Smooth muscle cell (in vitro differentiated cells): ENCODE results near the gene CATSPER2. TPM values are rescaled to one million over a fixed set of nuclear protein-coding genes. Genes with fewer than 3 reads are reported as not detected.
"Not testable (repeated sequence)": the region's sequence is repeated elsewhere in the genome, so short reads cannot be mapped to it uniquely, and the experiment has no call there.

Experiments
- DNase-seq: peaks from one replicate; lab custom pipeline; 2025; ENCODE audit not compliant: unreplicated experiment; lab: John Stamatoyannopoulos, UW
- H2AFZ ChIP-seq: fragments of 200-600 bp; sonication (generic); 2 replicates; pipeline ENCODE4 v1.6.0; 2016; ENCODE audit warnings: antibody characterized with exemption, low read depth, mild to moderate bottlenecking
- H3F3A ChIP-seq: fragments of 200-600 bp; sonication (generic); 2 replicates; pipeline ENCODE4 v1.6.0; 2017; ENCODE audit warnings: antibody characterized with exemption, low read depth
- H3K27ac ChIP-seq: fragments of 200-600 bp; sonication (generic); 2 replicates; pipeline ENCODE4 v1.5.1; 2016; ENCODE audit warnings: low read depth, mild to moderate bottlenecking
- H3K27me3 ChIP-seq: fragments of 200-600 bp; sonication (generic); 2 replicates; pipeline ENCODE4 v1.6.1; 2016; ENCODE audit warnings: low read depth, mild to moderate bottlenecking
- H3K36me3 ChIP-seq: fragments of 200-600 bp; sonication (generic); 2 replicates; pipeline ENCODE4 v1.5.1; 2016; ENCODE audit warnings: low read depth
- H3K4me1 ChIP-seq: fragments of 200-600 bp; sonication (generic); 2 replicates; pipeline ENCODE4 v1.5.1; 2016; ENCODE audit warnings: low read depth
- H3K4me2 ChIP-seq: fragments of 200-600 bp; sonication (generic); 2 replicates; pipeline ENCODE4 v1.6.0; 2016; ENCODE audit warnings: mild to moderate bottlenecking
- H3K4me3 ChIP-seq: fragments of 200-600 bp; sonication (generic); 2 replicates; pipeline ENCODE4 v1.5.1; 2016; ENCODE audit warnings: mild to moderate bottlenecking
- H3K79me2 ChIP-seq: fragments of 200-600 bp; sonication (generic); 2 replicates; pipeline ENCODE4 v1.6.0; 2016; ENCODE audit warnings: low read depth, mild to moderate bottlenecking
- H3K9ac ChIP-seq: fragments of 200-600 bp; sonication (generic); 2 replicates; pipeline ENCODE4 v1.6.0; 2016; ENCODE audit warnings: low read depth
- H3K9me3 ChIP-seq: fragments of 200-600 bp; sonication (generic); replicated peaks from 2 replicates; pipeline ENCODE4 v1.5.1; 2016; ENCODE audit warnings: low read depth
- H4K20me1 ChIP-seq: fragments of 200-600 bp; sonication (generic); 2 replicates; pipeline ENCODE4 v1.6.0; 2016; ENCODE audit warnings: low read depth
- WGBS: methylation state at CpG from one replicate; pipeline ENCODE4 v1.1.7; 2016; ENCODE audit warnings: low lambda C conversion rate; 5-methylcytosine and 5-hydroxymethylcytosine counted together
- polyA plus RNA-seq: library from polyadenylated mRNA; unstranded; fragments of >200 nt; fragmentation: Nextera tagmentation; extraction: Ambion mirVana; gene quantifications from 2 replicates; pipeline ENCODE4 v1.2.1, GENCODE V29; 2016
- total RNA-seq: library from RNA; depleted of rRNA; stranded (reverse); fragments of >200 nt; gene quantifications from 2 replicates; pipeline ENCODE4 v1.2.3, GENCODE V29; 2014
- TF ChIP-seq, protein P1 (sequence below): fragments of 200-600 bp; sonication (generic); IDR thresholded peaks from 2 replicates; pipeline ENCODE4 v1.5.1; 2017; ENCODE audit warnings: borderline replicate concordance, mild to moderate bottlenecking, antibody characterized with exemption; ENCODE audit not compliant: insufficient read depth, poor library complexity, severe bottlenecking

The CATSPER2 gene
- total and polyA plus RNA-seq, 2 experiments from 2014 or later = 1.7 to 1.9 TPM

DNA sequence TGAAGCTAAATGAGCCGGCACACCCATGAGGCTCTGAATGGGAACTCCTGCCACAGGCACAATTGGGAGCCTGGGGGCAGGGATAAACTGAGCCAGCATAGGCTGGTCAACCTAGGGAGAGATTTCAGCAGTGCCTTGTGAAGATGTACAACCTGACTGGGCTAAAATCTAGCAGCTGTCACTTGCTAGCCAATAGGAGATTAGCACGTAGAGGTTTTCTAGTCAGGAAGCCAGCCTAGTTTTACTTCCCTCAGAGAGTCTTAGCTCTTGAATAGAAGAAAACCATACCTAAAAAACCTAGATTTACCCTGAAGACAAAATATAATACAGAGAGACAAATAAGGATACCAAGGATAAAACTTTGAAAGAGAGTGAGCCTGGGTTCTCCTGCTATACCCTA lies 13.6 kb upstream of the CATSPER2 start:
- H3K27ac ChIP-seq, H3F3A ChIP-seq, H3K4me1 ChIP-seq, H3K36me3 ChIP-seq, H3K9ac ChIP-seq, H3K27me3 ChIP-seq, H3K79me2 ChIP-seq, H4K20me1 ChIP-seq, H3K9me3 ChIP-seq, H3K4me3 ChIP-seq, DNase-seq, H3K4me2 ChIP-seq, H2AFZ ChIP-seq: not testable (repeated sequence)
- 100% methylated on average over 1 of the region's 2 CpGs for WGBS

DNA sequence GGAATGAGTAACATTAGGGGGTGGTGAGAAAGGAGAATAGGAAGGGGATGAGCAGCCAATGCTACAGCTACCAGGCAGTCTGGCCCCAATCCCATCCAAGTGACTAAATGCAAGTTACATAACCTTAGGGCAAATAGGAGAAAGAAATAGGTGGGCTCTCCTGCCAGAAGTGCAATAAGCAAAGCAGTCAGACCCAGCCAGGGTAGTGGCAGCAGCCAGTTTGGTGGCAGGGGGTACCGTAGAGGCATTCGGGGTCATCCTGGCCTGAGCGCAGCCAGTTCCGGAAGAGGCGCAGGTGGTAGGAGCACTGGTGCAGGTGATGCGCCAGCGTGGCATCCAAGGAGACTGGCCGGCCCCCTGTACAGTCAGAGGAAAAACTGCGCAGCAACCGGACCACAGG lies 11.1 kb upstream of the CATSPER2 start:
- not testable (repeated sequence) for H3F3A ChIP-seq, H3K79me2 ChIP-seq, H3K36me3 ChIP-seq, H3K4me2 ChIP-seq, H3K4me3 ChIP-seq, H4K20me1 ChIP-seq, H3K4me1 ChIP-seq, DNase-seq, H3K27ac ChIP-seq, H3K9ac ChIP-seq, H2AFZ ChIP-seq, H3K9me3 ChIP-seq, H3K27me3 ChIP-seq
- 100% methylated on average over 4 of the region's 10 CpGs for WGBS

DNA sequence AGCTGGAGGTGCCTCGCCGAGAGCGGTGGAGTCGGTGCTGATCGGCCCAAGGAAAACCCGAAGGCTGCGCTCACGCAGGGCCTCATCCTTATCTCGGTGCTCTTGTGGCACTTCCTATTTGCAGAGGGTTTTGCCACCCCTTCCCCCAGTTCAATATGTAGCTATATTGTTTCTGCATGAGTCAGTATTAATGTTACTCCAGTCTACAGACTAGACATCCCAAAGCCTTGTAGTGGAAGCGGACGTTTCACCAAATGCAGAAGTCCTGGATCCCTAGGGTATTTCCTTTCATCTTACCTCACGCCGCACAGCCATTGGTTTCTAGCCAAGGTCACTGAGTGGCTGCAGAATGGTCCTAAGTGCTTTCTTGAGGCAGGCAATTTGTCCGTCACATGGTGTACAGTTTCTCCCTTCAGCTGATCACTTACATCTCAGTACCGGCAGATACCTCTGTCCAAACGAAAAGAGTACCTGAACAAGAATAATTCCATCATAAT lies 834 bp upstream of the CATSPER2 start:
- not testable (repeated sequence) for H3K9me3 ChIP-seq, H3K27ac ChIP-seq, H4K20me1 ChIP-seq, DNase-seq, H3K9ac ChIP-seq, H3K4me1 ChIP-seq, H2AFZ ChIP-seq, H3K79me2 ChIP-seq, H3F3A ChIP-seq, H3K4me2 ChIP-seq, H3K27me3 ChIP-seq, H3K4me3 ChIP-seq, H3K36me3 ChIP-seq
- 94% methylated on average over 16 of the region's 16 CpGs for WGBS

DNA sequence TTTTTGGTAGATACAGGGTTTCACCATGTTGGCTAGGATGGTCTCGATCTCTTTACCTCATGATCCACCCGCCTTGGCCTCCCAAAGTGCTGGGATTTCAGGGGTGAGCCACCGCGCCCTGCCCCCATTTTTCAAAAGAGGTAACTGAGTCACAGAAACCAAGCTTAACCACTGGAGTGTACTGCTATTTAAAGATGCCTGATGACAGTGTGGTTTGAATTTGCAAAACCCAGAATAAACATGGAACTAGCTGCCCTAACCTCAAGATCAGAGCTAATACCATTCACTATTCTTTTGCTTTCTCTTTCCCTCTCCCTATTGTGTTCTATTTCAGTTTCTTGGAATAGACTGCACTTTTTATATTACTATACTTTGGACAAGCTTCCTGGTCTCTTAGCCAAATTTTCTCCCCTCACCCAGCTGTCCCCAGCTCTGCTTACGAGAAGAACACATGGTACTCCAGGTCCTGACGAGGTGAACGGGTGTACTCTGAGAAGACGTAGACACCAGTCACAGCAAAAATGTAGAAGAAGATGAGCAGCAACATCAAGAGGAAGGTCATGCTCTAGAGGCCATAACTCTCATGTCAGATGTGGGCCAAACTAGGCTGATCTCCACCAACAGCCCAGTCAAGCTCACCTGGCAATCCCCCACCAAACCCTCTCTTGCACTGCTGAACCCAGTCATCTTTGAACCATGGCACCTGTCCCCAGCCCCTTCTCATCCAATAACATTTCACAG lies 10.0 kb downstream of the CATSPER2 start:
- H3K9me3 ChIP-seq, H3K27me3 ChIP-seq, H3K4me3 ChIP-seq, DNase-seq, H3K79me2 ChIP-seq, H3K27ac ChIP-seq, H4K20me1 ChIP-seq, H3F3A ChIP-seq, H2AFZ ChIP-seq, H3K4me1 ChIP-seq, H3K4me2 ChIP-seq, H3K9ac ChIP-seq, H3K36me3 ChIP-seq: not testable (repeated sequence)
- WGBS = 92% methylated on average over 8 of the region's 8 CpGs

DNA sequence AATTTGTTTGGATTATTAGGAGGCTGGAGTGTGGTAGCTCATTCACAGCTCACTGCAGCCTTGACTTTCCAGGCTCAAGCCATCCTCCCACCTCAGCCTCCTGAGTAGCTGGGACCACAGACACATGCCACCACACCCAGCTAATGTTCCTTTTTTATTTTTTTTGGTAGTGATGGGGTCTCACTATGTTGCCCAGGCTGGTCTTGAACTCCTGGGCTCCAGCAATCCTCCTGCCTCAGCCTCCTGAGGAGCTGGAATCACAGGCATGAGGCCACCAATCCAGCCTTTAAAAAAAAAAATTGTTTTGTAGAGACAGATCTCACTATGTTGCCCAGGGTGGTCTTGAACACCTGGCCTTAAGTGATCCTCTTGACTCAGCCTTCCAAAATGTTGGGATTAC lies 21.7 kb downstream of the CATSPER2 start:
- not testable (repeated sequence) for H3K9ac ChIP-seq, H3K36me3 ChIP-seq, H2AFZ ChIP-seq, DNase-seq, H3K9me3 ChIP-seq, H3K4me2 ChIP-seq, H3F3A ChIP-seq, H4K20me1 ChIP-seq, H3K4me3 ChIP-seq, H3K27ac ChIP-seq, H3K79me2 ChIP-seq, H3K4me1 ChIP-seq
- peaks cover 10% of the 10 kb centered on the region for H3K27me3 ChIP-seq

DNA sequence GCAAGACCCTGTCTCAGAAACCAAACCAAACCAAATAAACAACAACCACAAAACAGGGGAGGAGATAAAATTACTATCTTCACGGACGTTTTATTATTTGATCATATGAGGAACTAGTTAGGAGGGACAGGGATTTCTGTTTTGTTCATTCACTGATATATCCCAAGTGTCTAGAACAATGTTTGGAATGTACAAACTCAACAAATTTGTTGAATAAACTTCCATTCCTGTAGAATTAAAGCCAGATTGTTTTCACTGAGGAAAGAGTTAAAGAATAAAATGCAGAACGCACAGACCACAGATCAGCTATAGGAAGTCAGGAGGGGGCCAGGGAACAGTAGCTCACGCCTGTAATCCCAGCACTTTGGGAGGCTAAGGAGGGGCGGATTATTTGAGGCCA lies 23.5 kb downstream of the CATSPER2 start:
- TF ChIP-seq, protein P1, sequence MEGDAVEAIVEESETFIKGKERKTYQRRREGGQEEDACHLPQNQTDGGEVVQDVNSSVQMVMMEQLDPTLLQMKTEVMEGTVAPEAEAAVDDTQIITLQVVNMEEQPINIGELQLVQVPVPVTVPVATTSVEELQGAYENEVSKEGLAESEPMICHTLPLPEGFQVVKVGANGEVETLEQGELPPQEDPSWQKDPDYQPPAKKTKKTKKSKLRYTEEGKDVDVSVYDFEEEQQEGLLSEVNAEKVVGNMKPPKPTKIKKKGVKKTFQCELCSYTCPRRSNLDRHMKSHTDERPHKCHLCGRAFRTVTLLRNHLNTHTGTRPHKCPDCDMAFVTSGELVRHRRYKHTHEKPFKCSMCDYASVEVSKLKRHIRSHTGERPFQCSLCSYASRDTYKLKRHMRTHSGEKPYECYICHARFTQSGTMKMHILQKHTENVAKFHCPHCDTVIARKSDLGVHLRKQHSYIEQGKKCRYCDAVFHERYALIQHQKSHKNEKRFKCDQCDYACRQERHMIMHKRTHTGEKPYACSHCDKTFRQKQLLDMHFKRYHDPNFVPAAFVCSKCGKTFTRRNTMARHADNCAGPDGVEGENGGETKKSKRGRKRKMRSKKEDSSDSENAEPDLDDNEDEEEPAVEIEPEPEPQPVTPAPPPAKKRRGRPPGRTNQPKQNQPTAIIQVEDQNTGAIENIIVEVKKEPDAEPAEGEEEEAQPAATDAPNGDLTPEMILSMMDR = no peak
- no peak overlapping the region for H2AFZ ChIP-seq
- H3K27me3 ChIP-seq = peaks cover 10% of the 10 kb centered on the region
- no peaks in the 10 kb centered on the region for H3K4me1 ChIP-seq
- no peak overlapping the region for H3K27ac ChIP-seq
- WGBS = 62% methylated on average over 5 of the region's 5 CpGs
- no peak overlapping the region for H3K4me2 ChIP-seq
- H3K9me3 ChIP-seq = no peaks in the 10 kb centered on the region
- no peak for DNase-seq
- no peaks in the 10 kb centered on the region for H3K79me2 ChIP-seq
- H4K20me1 ChIP-seq = no peaks in the 10 kb centered on the region
- no peaks in the 10 kb centered on the region for H3F3A ChIP-seq
- no peaks in the 10 kb centered on the region for H3K36me3 ChIP-seq
- H3K9ac ChIP-seq = no peak overlapping the region
- no peak overlapping the region for H3K4me3 ChIP-seq

DNA sequence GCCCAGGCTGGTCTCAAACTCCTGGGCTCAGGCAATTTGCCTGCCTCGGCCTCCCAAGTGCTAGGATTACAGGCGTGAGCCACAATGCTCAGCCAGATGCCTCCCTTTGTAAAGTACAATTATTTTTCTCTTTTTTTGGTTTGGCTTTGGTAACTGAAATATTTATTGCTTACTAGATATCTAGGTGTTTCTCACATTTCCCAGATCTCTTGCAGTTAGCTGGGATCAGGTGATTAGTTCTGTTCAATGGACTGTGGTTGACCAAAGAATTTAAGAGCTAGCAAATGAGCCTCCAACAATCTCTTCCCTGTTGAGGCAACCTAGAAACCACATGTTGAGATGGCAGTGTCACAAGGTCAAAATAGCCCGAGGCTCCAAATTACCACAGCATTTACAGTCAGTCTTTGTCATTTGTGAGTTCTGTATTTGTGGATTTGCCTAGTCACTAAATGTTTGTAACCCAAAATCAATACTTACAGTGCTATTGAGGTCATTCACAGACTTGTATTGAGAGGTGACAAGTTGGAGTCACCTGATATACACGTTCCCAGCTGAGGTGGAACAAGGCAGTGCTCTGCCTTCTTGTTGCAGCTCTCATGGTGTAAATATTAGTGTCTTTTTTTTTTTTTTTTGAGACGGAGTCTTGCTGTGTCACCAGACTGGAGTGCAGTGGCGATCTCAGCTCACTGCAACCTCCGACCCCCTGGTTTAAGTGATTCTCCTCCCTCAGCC lies 26.4 kb downstream of the CATSPER2 start:
- H3K27ac ChIP-seq, H3K9me3 ChIP-seq, H3K4me2 ChIP-seq, H3K4me1 ChIP-seq, H3K4me3 ChIP-seq, H3K79me2 ChIP-seq, H4K20me1 ChIP-seq, H3F3A ChIP-seq, DNase-seq, H2AFZ ChIP-seq, H3K36me3 ChIP-seq, H3K9ac ChIP-seq: not testable (repeated sequence)
- WGBS = 68% methylated on average over 3 of the region's 7 CpGs
- peaks cover 10% of the 10 kb centered on the region for H3K27me3 ChIP-seq

DNA sequence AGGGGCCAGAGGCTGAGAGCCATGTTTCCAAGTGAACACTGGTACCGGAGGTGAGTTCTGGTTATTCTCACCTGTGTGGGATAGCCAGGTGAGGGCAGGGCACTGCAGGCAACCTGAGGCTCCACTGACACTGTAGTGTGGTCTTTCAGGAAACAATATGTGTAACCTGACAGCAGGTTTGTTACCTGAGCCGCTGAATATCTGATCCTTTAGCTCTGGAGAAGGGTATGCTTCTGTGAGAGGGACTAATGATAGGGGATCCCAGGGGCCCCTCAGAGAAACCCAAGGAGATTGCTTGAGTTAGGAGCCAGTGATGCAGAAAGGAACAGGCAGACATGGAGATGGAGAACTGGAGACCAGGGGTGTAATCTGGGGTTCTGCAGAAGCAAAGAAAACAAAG lies 29.9 kb downstream of the CATSPER2 start, which contains the start of gene STRC:
Gene STRC, minus strand, starts transcription at position 101 of the 400 bp plus-strand sequence. Its CDS starts 78 bp downstream, at position 23.
- not testable (repeated sequence) for H3K4me3 ChIP-seq, H3K27ac ChIP-seq, H3K79me2 ChIP-seq, H2AFZ ChIP-seq, H3F3A ChIP-seq, H4K20me1 ChIP-seq, H3K9ac ChIP-seq, H3K27me3 ChIP-seq, H3K4me1 ChIP-seq, H3K9me3 ChIP-seq, H3K4me2 ChIP-seq, DNase-seq, H3K36me3 ChIP-seq
- no CpG with 5 or more reads among the region's 2 CpGs for WGBS
